Gastrocnemius medialis (tissue), 4 donors: ENCODE measurements around the gene IQCE. TPM values are rescaled to one million over a fixed set of nuclear protein-coding genes. Genes with fewer than 3 reads are reported as not detected.

Source experiments
- ATAC-seq, 2 donors: fragments of 150-250 bp; one replicate each; pipeline ENCODE4 v1.9.1; 2016
- DNase-seq, 2 donors: peaks; one replicate each; pipeline ENCODE4 v3.0.0-alpha.2; 2019
- H3K27ac ChIP-seq, 4 donors: fragments of 200-600 bp; sonication (generic); 1 replicate in 1 of 4; 2 replicates in 3 of 4; pipeline ENCODE4 v1.5.1; 2016 to 2018; ENCODE audit warnings: mild to moderate bottlenecking in 2 of 4, moderate library complexity in 1 of 4
- H3K27me3 ChIP-seq, 3 donors: fragments of 200-600 bp; sonication (generic) in 2 of 3; 1 replicate in 1 of 3; 2 replicates in 2 of 3; pipeline versions ENCODE4 v1.5.1 to v1.6.0; 2016 to 2019; ENCODE audit warnings: mild to moderate bottlenecking in 1 of 3, moderate library complexity in 1 of 3
- H3K36me3 ChIP-seq, 2 donors: fragments of 200-600 bp; sonication (generic) in 1 of 2; one replicate each; pipeline ENCODE4 v1.5.1; 2017 to 2018
- H3K4me1 ChIP-seq, 2 donors: fragments of 200-600 bp; sonication (generic) in 1 of 2; one replicate each; pipeline ENCODE4 v1.5.1; 2016 to 2017; ENCODE audit warnings: mild to moderate bottlenecking in 2 of 2
- H3K4me3 ChIP-seq, 4 donors: fragments of 200-600 bp; sonication (generic) in 3 of 4; 1 replicate in 1 of 4; 2 replicates in 3 of 4; pipeline ENCODE4 v1.5.1; 2016 to 2019; ENCODE audit warnings: mild to moderate bottlenecking in 2 of 4
- H3K9me3 ChIP-seq, 3 donors: fragments of 200-600 bp; sonication (generic) in 2 of 3; 1 replicate in 1 of 3; 2 replicates in 2 of 3; pipeline ENCODE4 v1.5.1; 2016 to 2019
- POLR2A ChIP-seq, 2 donors: fragments of 450-650 bp; IDR thresholded peaks; one replicate each; pipeline ENCODE4 v1.6.1; 2017; ENCODE audit warnings: antibody characterized with exemption in 2 of 2, mild to moderate bottlenecking in 2 of 2, moderate library complexity in 2 of 2
- in situ Hi-C, 4 donors: fragments of 200-750 bp; cut with MboI; loops; one replicate each; pipeline versions ENCODE4 v1.15.0 to v1.8.0; 2017; ENCODE audit warnings: low sequenced_read_pairs in 4 of 4
- intact Hi-C: fragments of 100-400 bp; cut with DNase I; formaldehyde crosslinking; loops from one replicate; pipeline ENCODE4 v1.15.1; 2023; ENCODE audit warnings: low total_unique reads
- total RNA-seq, 4 donors: library from RNA; depleted of rRNA; stranded (reverse); fragments of >200 nt; gene quantifications; one replicate each; pipeline versions ENCODE4 v1.1.0 to v1.2.3, GENCODE V29; 2016
- TF ChIP-seq, protein P1 (sequence below), 5 experiments: fragments of 450-650 bp in 3 of 5; fragments of 200-600 bp in 2 of 5; sonication (generic) in 2 of 5; IDR thresholded peaks in 4 of 5; conservative IDR thresholded peaks in 1 of 5; 1 replicate in 4 of 5; 2 replicates in 1 of 5; pipeline ENCODE4 v1.5.1; 2016 to 2019; ENCODE audit warnings: antibody characterized with exemption in 5 of 5, mild to moderate bottlenecking in 3 of 5, moderate library complexity in 3 of 5

IQCE gene
- total RNA-seq, 4 donors from 2014 or later, result 6.3 to 11.5 (median 8.8) TPM

DNA sequence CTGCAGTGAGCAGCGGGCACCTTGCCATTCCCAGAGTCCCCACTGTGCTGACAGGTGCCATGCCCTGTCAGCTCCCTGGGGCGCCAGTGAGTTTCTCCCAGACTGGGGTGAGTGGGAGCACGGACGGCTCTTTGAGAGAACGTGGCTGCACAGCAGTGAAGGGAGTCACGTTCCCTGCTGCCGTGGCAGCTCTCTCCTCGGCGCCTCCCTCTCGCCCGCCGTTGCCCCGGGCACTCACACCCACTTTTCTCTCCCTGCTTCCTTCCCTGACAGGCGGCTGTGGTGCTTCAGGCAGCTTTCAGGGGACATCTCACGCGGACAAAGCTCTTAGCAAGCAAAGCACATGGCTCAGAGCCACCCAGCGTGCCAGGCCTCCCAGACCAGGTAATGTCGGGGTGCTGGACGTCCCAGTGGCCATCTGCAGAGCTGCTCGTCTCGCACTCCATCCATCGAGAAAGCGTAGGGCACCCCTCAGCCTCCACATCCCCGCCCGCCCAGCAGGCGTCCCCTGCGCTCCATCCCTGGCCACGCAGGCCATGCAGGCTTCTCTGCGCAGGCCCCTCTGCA is 45.9 kb downstream of the IQCE start:
- intact Hi-C loops, result no loop called here

GRCh38 chr7:2605608-2606538 is 47.1 kb downstream of the IQCE start:
- H3K4me3 ChIP-seq, result no peak overlapping the region
- H3K4me1 ChIP-seq, result peaks cover 0 to 14% of the 10 kb centered on the region in 2 donors
- intact Hi-C loops, result no loop called here
- no peaks in the 10 kb centered on the region for H3K9me3 ChIP-seq
- no peak for DNase-seq
- H3K27ac ChIP-seq, result no peak overlapping the region
- in situ Hi-C loops, result no loop called here
- no peaks in the 10 kb centered on the region for H3K27me3 ChIP-seq
- H3K36me3 ChIP-seq, result no peaks in the 10 kb centered on the region
- ATAC-seq, result no peak
- no peak for TF ChIP-seq POLR2A (IDR thresholded peaks at IDR 0.05)
- TF ChIP-seq, protein P1, sequence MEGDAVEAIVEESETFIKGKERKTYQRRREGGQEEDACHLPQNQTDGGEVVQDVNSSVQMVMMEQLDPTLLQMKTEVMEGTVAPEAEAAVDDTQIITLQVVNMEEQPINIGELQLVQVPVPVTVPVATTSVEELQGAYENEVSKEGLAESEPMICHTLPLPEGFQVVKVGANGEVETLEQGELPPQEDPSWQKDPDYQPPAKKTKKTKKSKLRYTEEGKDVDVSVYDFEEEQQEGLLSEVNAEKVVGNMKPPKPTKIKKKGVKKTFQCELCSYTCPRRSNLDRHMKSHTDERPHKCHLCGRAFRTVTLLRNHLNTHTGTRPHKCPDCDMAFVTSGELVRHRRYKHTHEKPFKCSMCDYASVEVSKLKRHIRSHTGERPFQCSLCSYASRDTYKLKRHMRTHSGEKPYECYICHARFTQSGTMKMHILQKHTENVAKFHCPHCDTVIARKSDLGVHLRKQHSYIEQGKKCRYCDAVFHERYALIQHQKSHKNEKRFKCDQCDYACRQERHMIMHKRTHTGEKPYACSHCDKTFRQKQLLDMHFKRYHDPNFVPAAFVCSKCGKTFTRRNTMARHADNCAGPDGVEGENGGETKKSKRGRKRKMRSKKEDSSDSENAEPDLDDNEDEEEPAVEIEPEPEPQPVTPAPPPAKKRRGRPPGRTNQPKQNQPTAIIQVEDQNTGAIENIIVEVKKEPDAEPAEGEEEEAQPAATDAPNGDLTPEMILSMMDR (IDR thresholded peaks at IDR 0.05 in 4 of 5, conservative IDR thresholded peaks at IDR 0.05 in 1 of 5), result no peak

More for the DNA sequence above, 45.9 kb downstream of the IQCE start:
- DNase-seq (no peak), ATAC-seq (no peak)
- Histone ChIP-seq H3K36me3 (no peaks in the 10 kb centered on the region), H3K4me3 (no peak overlapping the region), H3K4me1 (peaks cover 0 to 14% of the 10 kb centered on the region in 2 donors), H3K9me3 (no peaks in the 10 kb centered on the region), H3K27me3 (no peaks in the 10 kb centered on the region), H3K27ac (no peak overlapping the region)
- no peak for TF ChIP-seq POLR2A (IDR thresholded peaks at IDR 0.05)
- TF ChIP-seq, protein P1 (IDR thresholded peaks at IDR 0.05 in 4 of 5, conservative IDR thresholded peaks at IDR 0.05 in 1 of 5), result no peak
- in situ Hi-C loops, result no loop called here

DNA sequence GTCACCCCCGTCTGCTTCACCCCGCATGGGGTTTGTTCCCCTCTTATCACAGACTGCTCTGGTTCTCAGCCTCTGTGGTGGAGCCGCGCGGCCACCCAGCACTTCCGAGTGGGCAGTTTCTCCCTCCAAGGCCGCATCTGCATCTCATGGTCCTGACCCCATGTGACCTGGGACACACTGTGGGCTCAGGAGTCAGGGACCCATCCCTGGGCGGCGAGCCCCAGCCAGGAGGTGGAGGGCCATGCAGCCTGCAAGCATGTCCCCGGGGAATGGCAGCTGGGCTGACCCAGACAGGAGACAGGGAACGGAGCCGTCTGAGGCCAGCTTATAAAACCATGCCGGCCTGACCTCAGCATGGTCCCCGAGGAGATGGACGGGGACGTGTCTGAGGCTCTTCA is 47.8 kb downstream of the IQCE start:
- no peak for TF ChIP-seq POLR2A (IDR thresholded peaks at IDR 0.05)
- TF ChIP-seq, protein P1 (IDR thresholded peaks at IDR 0.05 in 4 of 5, conservative IDR thresholded peaks at IDR 0.05 in 1 of 5), result no peak
- Histone ChIP-seq H3K36me3 (no peaks in the 10 kb centered on the region), H3K27me3 (no peaks in the 10 kb centered on the region), H3K4me1 (peaks cover 0 to 14% of the 10 kb centered on the region in 2 donors), H3K27ac (peak overlapping the region in 3 of 4 donors; percentile 2 to 54 (median 22)), H3K4me3 (no peak overlapping the region), H3K9me3 (no peaks in the 10 kb centered on the region)
- in situ Hi-C loops (no loop called here), intact Hi-C loops (no loop called here)
- ATAC-seq, result no peak
- no peak for DNase-seq

DNA sequence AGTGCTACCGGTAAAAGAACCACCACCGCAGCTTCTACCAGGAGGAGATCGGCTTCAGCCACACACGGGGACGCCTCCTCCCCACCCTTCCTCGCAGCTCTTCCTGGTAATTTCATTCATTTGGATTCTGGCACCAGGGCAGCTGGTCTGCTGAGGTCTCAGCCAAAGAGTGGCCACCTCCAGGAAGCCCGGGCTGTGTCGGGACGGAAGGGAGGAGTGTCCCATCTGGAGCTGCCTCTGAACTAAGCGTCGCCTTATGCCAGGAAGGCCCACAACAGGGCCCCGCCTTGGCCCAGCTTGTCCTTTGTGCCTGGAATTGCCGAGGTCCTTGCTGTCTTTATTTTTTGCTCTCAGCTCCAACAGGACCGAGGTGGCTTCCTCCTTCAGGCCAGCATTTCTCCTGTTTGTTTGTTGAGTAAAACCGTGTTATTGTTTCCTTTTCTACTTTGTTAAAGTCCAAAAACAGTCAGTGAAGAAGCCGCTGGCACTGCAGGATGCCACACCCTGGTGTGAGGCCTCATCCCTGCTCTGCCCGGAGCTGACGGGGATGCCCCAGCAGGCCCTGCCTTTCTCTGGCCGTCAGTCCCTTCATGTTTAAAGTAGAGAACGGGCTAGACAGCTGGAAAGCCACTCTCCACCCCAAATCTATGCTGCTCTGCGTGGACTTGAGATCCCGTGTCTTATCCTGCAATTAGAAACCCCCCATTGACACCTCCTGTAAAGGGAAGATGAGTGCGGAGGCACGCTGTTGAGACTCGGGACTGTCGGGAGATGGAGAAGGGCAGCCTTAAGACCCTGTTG is 48.5 kb downstream of the IQCE start:
- intact Hi-C loops, result no loop called here
- Histone ChIP-seq H3K4me3 (no peak overlapping the region), H3K36me3 (no peaks in the 10 kb centered on the region), H3K27ac (peak overlapping the region; percentile 48 to 56 (median 54)), H3K9me3 (no peaks in the 10 kb centered on the region), H3K4me1 (peaks cover 0 to 14% of the 10 kb centered on the region in 2 donors), H3K27me3 (no peaks in the 10 kb centered on the region)
- peak; percentile 74 to 84 for ATAC-seq
- DNase-seq, result peak; percentile 48 to 58
- in situ Hi-C loops, result no loop called here
- TF ChIP-seq POLR2A (IDR thresholded peaks at IDR 0.05), result no peak
- TF ChIP-seq, protein P1 (IDR thresholded peaks at IDR 0.05 in 4 of 5, conservative IDR thresholded peaks at IDR 0.05 in 1 of 5), result no peak
